HCT116 (cell line): ENCODE data around the gene UBA6. TPM values are rescaled to one million over a fixed set of nuclear protein-coding genes. Genes with fewer than 3 reads are reported as not detected.

ENCODE experiments used
- ATAC-seq: fragments of 200-7000 bp; cut with Tn5 transposase; 2 replicates; pipeline ENCODE4 v1.9.1; 2020; ENCODE audit warnings: mild to moderate bottlenecking, moderate library complexity
- BruUV-seq: library from RNA; stranded (reverse); fragments of 400-500 nt; replicated peaks from 2 replicates; lab custom pipeline; 2021; lab: Mats Ljungman, UMichigan
- CTCF ChIA-PET: fragments of 300-600 bp; sonication (Branson Sonifier 250); formaldehyde crosslinking; loops from one replicate; lab custom pipeline; 2021; ENCODE audit warnings: antibody characterized with exemption; lab: Charles Lee
- POLR2A ChIA-PET: fragments of 300-600, 350-600 bp; sonication (Branson Sonifier 250); formaldehyde crosslinking; loops from one replicate; lab custom pipeline; 2021; ENCODE audit warnings: antibody characterized with exemption; lab: Charles Lee
- RAD21 ChIA-PET, 2 experiments: fragments of 300-600 bp; sonication (Branson Sonifier 250); formaldehyde crosslinking; loops; one replicate each; lab custom pipeline; 2023; ENCODE audit warnings: low total read pairs in 2 of 2; ENCODE audit not compliant: uncharacterized antibody in 2 of 2, unreplicated experiment in 2 of 2, low non-redundant PET in 1 of 2; lab: Charles Lee
- DNase-seq: peaks from one replicate; pipeline ENCODE4 v3.0.0-alpha.2; 2010; ENCODE audit warnings: low read depth, low spot score
- H2AFZ ChIP-seq: fragments of 200-600 bp; shearing (Covaris generic), sonication (generic); 2 replicates; pipeline ENCODE4 v1.6.1; 2017; ENCODE audit warnings: low read depth, mixed run types, mixed read lengths, antibody characterized with exemption, low read length; ENCODE audit not compliant: poor library complexity, severe bottlenecking
- H3K27ac ChIP-seq: 2 replicates; pipeline ENCODE4 v1.5.1; 2012; ENCODE audit warnings: low read depth, low read length
- H3K27me3 ChIP-seq: fragments of 200-600 bp; sonication (generic); 2 replicates; pipeline ENCODE4 v1.6.1; 2016; ENCODE audit warnings: mixed run types, low read length, mixed read lengths; ENCODE audit not compliant: insufficient read depth
- H3K36me3 ChIP-seq, 2 experiments: fragments of 200-500 bp in 1 of 2; fragments of 200-600 bp in 1 of 2; sonication (Bioruptor generic) in 1 of 2; sonication (generic) in 1 of 2; 2 replicates each; pipeline versions ENCODE4 v1.5.1 to v1.6.1; 2014 to 2016; ENCODE audit warnings: low read length in 2 of 2, inconsistent platforms in 1 of 2, mixed read lengths in 1 of 2, mixed run types in 1 of 2; ENCODE audit not compliant: insufficient read depth in 2 of 2, control insufficient read depth in 1 of 2
- H3K4me1 ChIP-seq, 2 experiments: fragments of 200-600 bp in 1 of 2; sonication (generic) in 1 of 2; 2 replicates each; pipeline versions ENCODE4 v1.5.1 to v1.6.1; 2012 to 2017; ENCODE audit warnings: low read length in 2 of 2, inconsistent platforms in 1 of 2, mild to moderate bottlenecking in 1 of 2, mixed read lengths in 1 of 2, mixed run types in 1 of 2, moderate library complexity in 1 of 2; ENCODE audit not compliant: insufficient read depth in 2 of 2, control insufficient read depth in 1 of 2
- H3K4me2 ChIP-seq: fragments of 200-600 bp; sonication (generic); 2 replicates; pipeline ENCODE4 v1.6.1; 2017; ENCODE audit warnings: mixed run types, low read length, mixed read lengths
- H3K4me3 ChIP-seq, 2 experiments: fragments of 200-600 bp in 1 of 2; sonication (generic) in 1 of 2; replicated peaks in 1 of 2; 2 replicates each; pipeline ENCODE4 v1.5.1; 2011 to 2016; ENCODE audit warnings: low read length in 2 of 2, control low read depth in 1 of 2, low read depth in 1 of 2, mild to moderate bottlenecking in 1 of 2, mixed read lengths in 1 of 2, mixed run types in 1 of 2
- H3K79me2 ChIP-seq: fragments of 200-600 bp; sonication (generic); 2 replicates; pipeline ENCODE4 v1.6.1; 2017; ENCODE audit warnings: mild to moderate bottlenecking, mixed run types, low read length, moderate library complexity, mixed read lengths; ENCODE audit not compliant: insufficient read depth
- H3K9ac ChIP-seq: fragments of 200-600 bp; sonication (generic); 2 replicates; pipeline ENCODE4 v1.6.1; 2016; ENCODE audit warnings: low read length, mixed read lengths
- H3K9me2 ChIP-seq: fragments of 200-600 bp; sonication (generic), shearing (Covaris generic); 2 replicates; pipeline ENCODE4 v1.6.1; 2017; ENCODE audit warnings: mixed run types, mild to moderate bottlenecking, moderate library complexity; ENCODE audit not compliant: insufficient read depth
- H3K9me3 ChIP-seq, 2 experiments: fragments of 200-500 bp in 1 of 2; fragments of 200-600 bp in 1 of 2; sonication (Bioruptor generic) in 1 of 2; sonication (generic) in 1 of 2; 2 replicates each; pipeline ENCODE4 v1.6.1; 2014 to 2017; ENCODE audit warnings: low read length in 2 of 2, mixed read lengths in 2 of 2, inconsistent platforms in 1 of 2, low read depth in 1 of 2, mild to moderate bottlenecking in 1 of 2, mixed run types in 1 of 2, moderate library complexity in 1 of 2; ENCODE audit not compliant: control insufficient read depth in 1 of 2, insufficient read depth in 1 of 2
- H4K20me1 ChIP-seq: fragments of 200-600 bp; sonication (generic), shearing (Covaris generic); 2 replicates; pipeline ENCODE4 v1.6.1; 2017; ENCODE audit warnings: mixed run types, mild to moderate bottlenecking, moderate library complexity; ENCODE audit not compliant: insufficient read depth
- CEBPB ChIP-seq: IDR thresholded peaks from 2 replicates; pipeline ENCODE4 v1.6.1; 2012; ENCODE audit warnings: low read depth
- ELF1 ChIP-seq: IDR thresholded peaks from 2 replicates; pipeline ENCODE4 v1.6.1; 2012; ENCODE audit warnings: low read depth, borderline replicate concordance
- EZH2phosphoT487 ChIP-seq: fragments of 200-600 bp; IDR thresholded peaks from 2 replicates; pipeline ENCODE4 v1.6.1; 2018; ENCODE audit warnings: antibody characterized with exemption, borderline replicate concordance
- FOSL1 ChIP-seq: IDR thresholded peaks from 2 replicates; pipeline ENCODE4 v1.6.1; 2012; ENCODE audit warnings: low read depth
- JUND ChIP-seq: IDR thresholded peaks from 2 replicates; pipeline ENCODE4 v1.6.1; 2012
- POLR2A ChIP-seq: IDR thresholded peaks from 2 replicates; pipeline ENCODE4 v1.7.0; 2011; ENCODE audit warnings: borderline replicate concordance; ENCODE audit not compliant: insufficient read depth, insufficient read length; ENCODE audit errors: extremely low read depth
- POLR2AphosphoS5 ChIP-seq: IDR thresholded peaks from 2 replicates; pipeline ENCODE4 v1.6.1; 2011; ENCODE audit warnings: mild to moderate bottlenecking, low read depth, low read length, moderate library complexity
- RAD21 ChIP-seq: IDR thresholded peaks from 2 replicates; pipeline ENCODE4 v1.6.1; 2012; ENCODE audit warnings: low read depth, mild to moderate bottlenecking
- SIN3A ChIP-seq: IDR thresholded peaks from 2 replicates; pipeline ENCODE4 v1.6.1; 2012; ENCODE audit warnings: low read depth
- SP1 ChIP-seq: IDR thresholded peaks from 2 replicates; pipeline ENCODE4 v1.6.1; 2012; ENCODE audit warnings: low read depth
- SRF ChIP-seq: IDR thresholded peaks from 2 replicates; pipeline ENCODE4 v1.6.1; 2012; ENCODE audit warnings: low read depth
- TCF7L2 ChIP-seq: IDR thresholded peaks from 2 replicates; pipeline ENCODE4 v1.7.0; 2011; ENCODE audit warnings: borderline replicate concordance, inconsistent platforms; ENCODE audit not compliant: insufficient read depth, insufficient read length; ENCODE audit errors: extremely low read depth
- ZNF274 ChIP-seq: fragments of 200-500 bp; sonication (Bioruptor generic); IDR thresholded peaks from 2 replicates; pipeline ENCODE4 v1.6.1; 2014; ENCODE audit warnings: mild to moderate bottlenecking, low read depth, low read length, inconsistent platforms
- intact Hi-C: fragments of 100-400 bp; cut with micrococcal nuclease; formaldehyde crosslinking; loops from 2 replicates; pipeline ENCODE4 v1.10.0; 2022
- total RNA-seq: library from RNA; stranded (reverse); gene quantifications from one replicate; pipeline ENCODE4 v1.2.1, GENCODE V29; 2021; ENCODE audit not compliant: unreplicated experiment
- TF ChIP-seq, protein P1 (sequence below): IDR thresholded peaks from 2 replicates; pipeline ENCODE4 v1.6.1; 2012
- TF ChIP-seq, protein P2 (sequence below): IDR thresholded peaks from 2 replicates; pipeline ENCODE4 v1.6.1; 2012

Gene UBA6
- total RNA-seq, 1 experiment from 2014 or later, result 98.9 TPM

DNA sequence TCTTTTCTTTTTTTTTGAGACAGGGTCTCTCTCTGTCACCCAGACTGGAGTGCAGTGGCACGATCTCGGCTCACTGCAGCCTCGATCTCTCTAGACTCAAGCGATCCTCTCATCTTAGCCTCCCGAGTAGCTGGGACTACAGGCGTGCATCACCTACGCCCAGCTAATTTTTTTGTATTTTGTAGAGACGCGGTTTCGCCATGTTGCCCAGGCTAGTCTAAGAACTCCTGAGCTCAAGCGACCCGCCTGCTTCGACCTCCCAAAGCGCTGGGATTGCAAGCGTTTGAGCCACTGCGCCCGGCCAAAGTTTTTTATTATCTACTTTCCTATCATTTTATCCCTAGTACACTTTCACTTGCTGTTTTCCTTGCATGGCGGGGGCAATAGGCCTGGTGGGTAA lies 1.4 kb downstream of the UBA6 start:
- POLR2A ChIA-PET, result no interaction called here
- RAD21 ChIA-PET, result no interaction called here
- no peak overlapping the region for H3K27ac ChIP-seq
- no peaks in the 10 kb centered on the region for H3K9me2 ChIP-seq
- H3K27me3 ChIP-seq, result no peaks in the 10 kb centered on the region
- CTCF ChIA-PET, result no interaction called here
- H3K4me1 ChIP-seq, result peaks cover 7 to 15% of the 10 kb centered on the region in 2 experiments
- BruUV-seq, result no TSS peak
- H3K4me3 ChIP-seq, result peak overlapping the region; percentile 92 to 94
- intact Hi-C loops, result loop anchor here (2.0 to 5.0 kb wide), 2 partner anchors 151 to 653 kb away; partner anchors contain the start of gene YTHDC1
- no peaks in the 10 kb centered on the region for H3K9me3 ChIP-seq
- no peak for TF ChIP-seq JUND
- TF ChIP-seq, protein P1, sequence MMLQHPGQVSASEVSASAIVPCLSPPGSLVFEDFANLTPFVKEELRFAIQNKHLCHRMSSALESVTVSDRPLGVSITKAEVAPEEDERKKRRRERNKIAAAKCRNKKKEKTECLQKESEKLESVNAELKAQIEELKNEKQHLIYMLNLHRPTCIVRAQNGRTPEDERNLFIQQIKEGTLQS, result no peak
- no peak for TF ChIP-seq ELF1
- no peak for TF ChIP-seq SRF
- TF ChIP-seq POLR2A, result no peak
- no peak for TF ChIP-seq CEBPB
- no peak for TF ChIP-seq RAD21
- no peak for TF ChIP-seq SP1
- TF ChIP-seq ZNF274, result no peak
- no peak for TF ChIP-seq EZH2phosphoT487
- TF ChIP-seq POLR2AphosphoS5, result no peak
- TF ChIP-seq TCF7L2, result no peak
- TF ChIP-seq, protein P2, sequence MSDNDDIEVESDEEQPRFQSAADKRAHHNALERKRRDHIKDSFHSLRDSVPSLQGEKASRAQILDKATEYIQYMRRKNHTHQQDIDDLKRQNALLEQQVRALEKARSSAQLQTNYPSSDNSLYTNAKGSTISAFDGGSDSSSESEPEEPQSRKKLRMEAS, result no peak
- TF ChIP-seq SIN3A, result no peak
- TF ChIP-seq FOSL1, result no peak
- ATAC-seq, result no peak
- no peak overlapping the region for H2AFZ ChIP-seq
- no peak for DNase-seq
- no peaks in the 10 kb centered on the region for H4K20me1 ChIP-seq
- peak overlapping the region; percentile 94 for H3K4me2 ChIP-seq
- 0 out of 4 replicates have a peak, but pooled peaks cover 0 to 3% of the 10 kb centered on the region in 2 experiments for H3K36me3 ChIP-seq
- peak overlapping the region; percentile 91 for H3K9ac ChIP-seq
- H3K79me2 ChIP-seq, result peaks cover 88% of the 10 kb centered on the region
